Measurements from ENCODE around the gene ARHGEF19.

DNA sequence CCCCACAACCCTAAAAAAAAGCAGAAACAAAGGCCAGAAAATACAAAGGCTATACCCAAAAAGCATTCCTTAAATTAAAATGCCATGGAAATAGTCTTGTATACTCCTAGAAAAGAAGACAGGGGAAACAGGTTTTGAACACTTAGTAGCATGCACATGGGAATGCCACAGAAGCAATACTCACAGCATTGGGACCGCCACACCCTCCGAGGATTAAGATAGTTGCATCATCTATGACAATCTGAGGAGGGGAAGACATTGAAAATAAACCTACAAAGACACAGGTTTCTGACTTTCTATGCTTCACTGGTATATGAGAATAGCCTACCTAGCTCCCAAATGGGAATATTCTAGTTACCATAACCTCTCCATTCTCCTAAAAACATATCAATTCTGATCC, 40.5 kb upstream of the ARHGEF19 start:
- TF ChIP-seq, protein P1, sequence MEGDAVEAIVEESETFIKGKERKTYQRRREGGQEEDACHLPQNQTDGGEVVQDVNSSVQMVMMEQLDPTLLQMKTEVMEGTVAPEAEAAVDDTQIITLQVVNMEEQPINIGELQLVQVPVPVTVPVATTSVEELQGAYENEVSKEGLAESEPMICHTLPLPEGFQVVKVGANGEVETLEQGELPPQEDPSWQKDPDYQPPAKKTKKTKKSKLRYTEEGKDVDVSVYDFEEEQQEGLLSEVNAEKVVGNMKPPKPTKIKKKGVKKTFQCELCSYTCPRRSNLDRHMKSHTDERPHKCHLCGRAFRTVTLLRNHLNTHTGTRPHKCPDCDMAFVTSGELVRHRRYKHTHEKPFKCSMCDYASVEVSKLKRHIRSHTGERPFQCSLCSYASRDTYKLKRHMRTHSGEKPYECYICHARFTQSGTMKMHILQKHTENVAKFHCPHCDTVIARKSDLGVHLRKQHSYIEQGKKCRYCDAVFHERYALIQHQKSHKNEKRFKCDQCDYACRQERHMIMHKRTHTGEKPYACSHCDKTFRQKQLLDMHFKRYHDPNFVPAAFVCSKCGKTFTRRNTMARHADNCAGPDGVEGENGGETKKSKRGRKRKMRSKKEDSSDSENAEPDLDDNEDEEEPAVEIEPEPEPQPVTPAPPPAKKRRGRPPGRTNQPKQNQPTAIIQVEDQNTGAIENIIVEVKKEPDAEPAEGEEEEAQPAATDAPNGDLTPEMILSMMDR (IDR thresholded peaks at IDR 0.05; ENCODE audit: low read depth, low read length, poor library complexity, severe bottlenecking): no peak
- no peak for TF ChIP-seq EZH2phosphoT487 (IDR thresholded peaks at IDR 0.05; ENCODE audit: borderline replicate concordance, low read length)

All from DOHH2 (cell line).